Trophoblast cell (in vitro differentiated cells and primary cell): ENCODE measurements around the gene USF2.

Source experiments
- DNase-seq, 2 donors: peaks; one replicate each; pipeline ENCODE4 v3.0.0-alpha.2; 2016
- H2AFZ ChIP-seq: 2 replicates; pipeline ENCODE4 v1.6.1; 2013; ENCODE audit warnings: low read length, moderate library complexity, mild to moderate bottlenecking; ENCODE audit not compliant: insufficient read depth, poor library complexity
- H2AK5ac ChIP-seq: 2 replicates; pipeline ENCODE4 v1.6.1; 2013; ENCODE audit warnings: mild to moderate bottlenecking, low read length
- H2BK120ac ChIP-seq: 2 replicates; pipeline ENCODE4 v1.6.1; 2013; ENCODE audit warnings: low read length, mild to moderate bottlenecking, moderate library complexity; ENCODE audit not compliant: insufficient read depth, poor library complexity
- H2BK12ac ChIP-seq: 2 replicates; pipeline ENCODE4 v1.6.1; 2013; ENCODE audit warnings: mild to moderate bottlenecking, low read length, moderate library complexity
- H2BK5ac ChIP-seq: 2 replicates; pipeline ENCODE4 v1.6.1; 2013; ENCODE audit warnings: low read length, low read depth, moderate library complexity, mild to moderate bottlenecking; ENCODE audit not compliant: poor library complexity
- H3K14ac ChIP-seq: 2 replicates; pipeline ENCODE4 v1.6.1; 2013; ENCODE audit warnings: mild to moderate bottlenecking, low read length
- H3K18ac ChIP-seq: 2 replicates; pipeline ENCODE4 v1.6.1; 2013; ENCODE audit warnings: mild to moderate bottlenecking, low read length
- H3K23ac ChIP-seq: 2 replicates; pipeline ENCODE4 v1.6.1; 2013; ENCODE audit warnings: low read length
- H3K27ac ChIP-seq: 2 replicates; pipeline ENCODE4 v1.5.1; 2013; ENCODE audit warnings: low read depth, mild to moderate bottlenecking, inconsistent platforms, low read length, moderate library complexity
- H3K27me3 ChIP-seq: 2 replicates; pipeline ENCODE4 v1.6.1; 2013; ENCODE audit warnings: inconsistent platforms, mild to moderate bottlenecking, low read length, moderate library complexity; ENCODE audit not compliant: insufficient read depth
- H3K36me3 ChIP-seq, 2 experiments: 1 replicate in 1 of 2; 2 replicates in 1 of 2; pipeline ENCODE4 v1.6.1; 2013; ENCODE audit warnings: low read length in 2 of 2, mild to moderate bottlenecking in 2 of 2, moderate library complexity in 1 of 2; ENCODE audit not compliant: insufficient read depth in 2 of 2, control insufficient read depth in 1 of 2
- H3K4ac ChIP-seq: 2 replicates; pipeline ENCODE4 v1.6.1; 2013; ENCODE audit warnings: low read depth, mild to moderate bottlenecking, low read length, moderate library complexity
- H3K4me1 ChIP-seq, 2 experiments: 1 replicate in 1 of 2; 2 replicates in 1 of 2; pipeline ENCODE4 v1.6.1; 2013; ENCODE audit warnings: low read length in 2 of 2, mild to moderate bottlenecking in 2 of 2, moderate library complexity in 1 of 2; ENCODE audit not compliant: insufficient read depth in 2 of 2, control insufficient read depth in 1 of 2
- H3K4me2 ChIP-seq: 2 replicates; pipeline ENCODE4 v1.6.1; 2013; ENCODE audit warnings: inconsistent platforms, mild to moderate bottlenecking, low read length, moderate library complexity
- H3K4me3 ChIP-seq: 2 replicates; pipeline ENCODE4 v1.5.1; 2013; ENCODE audit warnings: mild to moderate bottlenecking, low read depth, low read length, inconsistent platforms
- H3K79me1 ChIP-seq: one replicate; pipeline ENCODE4 v1.6.1; 2013; ENCODE audit warnings: low read length
- H3K79me2 ChIP-seq: 2 replicates; pipeline ENCODE4 v1.6.1; 2013; ENCODE audit warnings: low read length, mild to moderate bottlenecking; ENCODE audit not compliant: control insufficient read depth, insufficient read depth, poor library complexity
- H3K9ac ChIP-seq: 2 replicates; pipeline ENCODE4 v1.6.1; 2013; ENCODE audit warnings: mild to moderate bottlenecking, low read length
- H3K9me3 ChIP-seq: 2 replicates; pipeline ENCODE4 v1.6.1; 2013; ENCODE audit warnings: low read depth, mild to moderate bottlenecking, control low read depth, inconsistent platforms, low read length; ENCODE audit not compliant: insufficient read depth
- H4K12ac ChIP-seq: 2 replicates; pipeline ENCODE4 v1.6.1; 2013; ENCODE audit warnings: low read depth, mild to moderate bottlenecking, low read length, moderate library complexity
- H4K8ac ChIP-seq: 2 replicates; pipeline ENCODE4 v1.6.1; 2013; ENCODE audit warnings: low read depth, mild to moderate bottlenecking, low read length, moderate library complexity
- H4K91ac ChIP-seq: one replicate; pipeline ENCODE4 v1.6.1; 2013; ENCODE audit warnings: low read depth, mild to moderate bottlenecking, low read length, moderate library complexity
- WGBS: extraction: QIAGEN DNeasy Blood & Tissue Kit; methylation state at CpG from one replicate; pipeline ENCODE4 v1.1.7; 2013; ENCODE audit warnings: missing lambda C conversion rate; ENCODE audit not compliant: insufficient read length, insufficient coverage; ENCODE audit errors: extremely low coverage; 5-methylcytosine and 5-hydroxymethylcytosine counted together

Gene USF2

DNA sequence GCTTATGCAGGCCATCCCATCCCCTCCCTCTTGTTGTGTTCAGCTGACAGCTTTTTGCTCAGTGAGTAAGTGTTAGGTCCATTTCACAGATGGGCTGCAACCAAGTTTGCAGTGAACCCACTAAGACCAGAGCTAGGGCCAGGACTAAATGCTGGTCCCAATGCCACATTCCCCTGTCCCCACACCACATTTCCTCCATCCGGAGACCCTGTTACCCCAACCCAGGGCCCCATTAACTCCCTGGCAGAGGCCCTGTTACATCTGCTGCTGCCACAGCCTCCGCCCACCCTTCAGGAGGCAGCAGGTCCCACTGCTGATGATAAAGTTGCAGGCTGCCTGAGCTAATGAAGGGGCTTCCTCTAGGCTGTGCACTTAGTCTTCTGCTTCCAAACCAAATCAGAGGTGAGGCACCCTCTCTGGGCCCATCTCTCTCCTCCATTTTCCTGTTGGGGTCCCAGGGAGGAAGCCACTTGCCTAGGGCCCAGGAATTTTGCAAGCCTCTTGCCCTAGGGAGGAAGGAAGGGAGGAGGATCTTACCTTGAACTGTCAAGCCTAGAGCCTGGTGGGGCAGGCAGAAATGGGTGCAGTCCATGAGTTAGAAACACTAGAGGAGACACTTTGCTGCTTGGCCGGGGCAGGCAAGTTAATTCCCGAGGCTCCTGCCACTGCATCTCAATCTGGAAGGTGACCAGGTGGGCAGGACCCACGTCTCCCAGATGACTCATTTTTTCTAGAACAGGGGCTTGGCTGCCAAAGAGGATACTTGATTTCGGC is 3.4 kb upstream of the USF2 start:
- Histone ChIP-seq H3K36me3 (peaks cover 44% of the 10 kb centered on the region in 2 experiments), H3K79me2 (peaks cover 11% of the 10 kb centered on the region), H2AFZ (no peak overlapping the region), H3K79me1 (peaks cover 11% of the 10 kb centered on the region), H3K14ac (no peak overlapping the region), H3K23ac (no peak overlapping the region), H3K4me1 (peaks cover 11 to 14% of the 10 kb centered on the region in 2 experiments), H2AK5ac (no peak overlapping the region), H3K4me2 (no peak overlapping the region), H2BK12ac (no peak overlapping the region), H3K27me3 (no peaks in the 10 kb centered on the region), H2BK120ac (no peak overlapping the region), H4K91ac (no peak overlapping the region), H3K18ac (no peak overlapping the region), H2BK5ac (no peak overlapping the region), H4K8ac (no peak overlapping the region), H4K12ac (no peak overlapping the region), H3K9me3 (no peaks in the 10 kb centered on the region), H3K4me3 (no peak overlapping the region), H3K9ac (no peak overlapping the region), H3K27ac (no peak overlapping the region), H3K4ac (no peak overlapping the region)
- DNase-seq, result no peak
- WGBS, result no CpG with 5 or more reads among the region's 6 CpGs

DNA sequence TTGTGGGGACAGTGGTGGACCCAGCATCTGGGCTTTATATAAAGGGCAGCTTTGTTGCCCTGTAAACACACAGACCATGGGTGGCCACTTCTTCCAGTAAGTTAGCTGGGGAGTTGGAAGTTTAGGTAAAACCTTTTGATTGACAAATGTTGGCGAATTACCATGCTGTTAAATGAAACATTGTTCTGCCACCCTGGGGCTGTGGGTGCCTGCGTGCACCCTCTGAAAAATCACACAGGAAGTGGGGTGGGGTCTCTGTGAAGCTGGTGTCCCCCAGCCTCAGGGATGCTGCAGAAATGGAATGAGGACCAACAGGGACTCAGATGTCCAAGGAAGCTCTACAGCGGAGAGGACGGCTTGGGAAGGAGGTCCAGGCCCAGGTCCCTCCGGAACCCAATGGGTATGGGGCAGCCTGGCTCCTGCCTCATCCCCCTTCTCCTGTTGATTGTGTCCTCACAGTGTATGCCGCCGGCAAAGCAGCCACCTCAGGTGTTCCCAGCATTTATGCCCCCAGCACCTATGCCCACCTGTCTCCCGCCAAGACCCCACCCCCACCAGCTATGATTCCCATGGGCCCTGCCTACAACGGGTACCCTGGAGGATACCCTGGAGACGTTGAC is 2.8 kb upstream of the USF2 start:
- Histone ChIP-seq H2BK12ac (no peak overlapping the region), H2AK5ac (no peak overlapping the region), H4K91ac (no peak overlapping the region), H3K9ac (no peak overlapping the region), H3K27ac (no peak overlapping the region), H3K23ac (no peak overlapping the region), H3K4me3 (no peak overlapping the region), H3K36me3 (peaks cover 47% of the 10 kb centered on the region in 2 experiments), H2BK5ac (no peak overlapping the region), H3K79me2 (peaks cover 11% of the 10 kb centered on the region), H4K8ac (no peak overlapping the region), H3K79me1 (peaks cover 11% of the 10 kb centered on the region), H4K12ac (no peak overlapping the region), H3K9me3 (no peaks in the 10 kb centered on the region), H3K14ac (no peak overlapping the region), H3K4ac (no peak overlapping the region), H2AFZ (no peak overlapping the region), H2BK120ac (no peak overlapping the region), H3K4me1 (peaks cover 12 to 15% of the 10 kb centered on the region in 2 experiments), H3K27me3 (no peaks in the 10 kb centered on the region), H3K4me2 (no peak overlapping the region), H3K18ac (no peak overlapping the region)
- no peak for DNase-seq
- WGBS, result no CpG with 5 or more reads among the region's 10 CpGs

- Histone ChIP-seq H2AFZ (no peak overlapping the region), H3K79me1 (peaks cover 11% of the 10 kb centered on the region)
Measured at GRCh38 chr19:35266520-35267352, 2.0 kb upstream of the USF2 start.

GRCh38 chr19:35267353-35267817 is 1.4 kb upstream of the USF2 start:
- peak overlapping the region; percentile 90 for H4K91ac ChIP-seq
- H3K4ac ChIP-seq, result peak overlapping the region; percentile 95
- peaks cover 50 to 51% of the 10 kb centered on the region in 2 experiments for H3K36me3 ChIP-seq
- WGBS, result no CpG with 5 or more reads among the region's 40 CpGs
- peaks cover 12 to 15% of the 10 kb centered on the region in 2 experiments for H3K4me1 ChIP-seq
- H3K4me2 ChIP-seq, result peak overlapping the region; percentile 69
- H3K4me3 ChIP-seq, result peak overlapping the region; percentile 67
- peak overlapping the region; percentile 89 for H4K8ac ChIP-seq
- H3K79me2 ChIP-seq, result peaks cover 11% of the 10 kb centered on the region
- H3K18ac ChIP-seq, result peak overlapping the region; percentile 73
- peak overlapping the region; percentile 89 for H3K27ac ChIP-seq
- DNase-seq, result peak in 1 of 2 donors; percentile 47
- H3K9ac ChIP-seq, result peak overlapping the region; percentile 71
- no peaks in the 10 kb centered on the region for H3K9me3 ChIP-seq
- H3K23ac ChIP-seq, result no peak overlapping the region
- peak overlapping the region; percentile 67 for H2AK5ac ChIP-seq
- H3K27me3 ChIP-seq, result no peaks in the 10 kb centered on the region
- H3K79me1 ChIP-seq, result peaks cover 11% of the 10 kb centered on the region
- peak overlapping the region; percentile 94 for H4K12ac ChIP-seq
- peak overlapping the region; percentile 83 for H3K14ac ChIP-seq
- peak overlapping the region; percentile 65 for H2BK5ac ChIP-seq
- peak overlapping the region; percentile 56 for H2BK120ac ChIP-seq
- no peak overlapping the region for H2AFZ ChIP-seq
- peak overlapping the region; percentile 2 for H2BK12ac ChIP-seq

More at GRCh38 chr19:35266520-35267352, 2.0 kb upstream of the USF2 start:
- H4K8ac ChIP-seq, result peak overlapping the region; percentile 89
- no peak overlapping the region for H2BK12ac ChIP-seq
- no peak overlapping the region for H3K14ac ChIP-seq
- H3K9me3 ChIP-seq, result no peaks in the 10 kb centered on the region
- H4K12ac ChIP-seq, result peak overlapping the region; percentile 94
- H3K36me3 ChIP-seq, result peaks cover 50% of the 10 kb centered on the region in 2 experiments
- no peak overlapping the region for H2BK120ac ChIP-seq
- no peak overlapping the region for H3K4me3 ChIP-seq
- DNase-seq, result no peak
- peak overlapping the region; percentile 95 for H3K4ac ChIP-seq
- H3K4me2 ChIP-seq, result peak overlapping the region; percentile 69
- H4K91ac ChIP-seq, result peak overlapping the region; percentile 90
- no peaks in the 10 kb centered on the region for H3K27me3 ChIP-seq
- H3K18ac ChIP-seq, result peak overlapping the region; percentile 73
- no peak overlapping the region for H3K23ac ChIP-seq
- H3K9ac ChIP-seq, result no peak overlapping the region
- no CpG with 5 or more reads among the region's 39 CpGs for WGBS
- H2BK5ac ChIP-seq, result no peak overlapping the region
- H3K79me2 ChIP-seq, result peaks cover 11% of the 10 kb centered on the region
- H3K27ac ChIP-seq, result no peak overlapping the region
- H3K4me1 ChIP-seq, result peaks cover 12 to 15% of the 10 kb centered on the region in 2 experiments
- H2AK5ac ChIP-seq, result peak overlapping the region; percentile 67
